IMR-90 (cell line): Measurements from ENCODE around the gene TMEM239. TPM values are rescaled to one million over a fixed set of nuclear protein-coding genes. Genes with fewer than 3 reads are reported as not detected.

Experiments
- ATAC-seq: fragments of 200-7000 bp; cut with Tn5 transposase; 2 replicates; pipeline ENCODE4 v1.9.1; 2020; ENCODE audit warnings: low read depth, mild to moderate bottlenecking, moderate library complexity
- BruUV-seq: library from RNA; stranded (reverse); fragments of 400-500 nt; replicated peaks from 2 replicates; lab custom pipeline; 2021; lab: Mats Ljungman, UMichigan
- CTCF ChIA-PET: fragments of 300-600 bp; formaldehyde crosslinking; extraction: SDS; loops from one replicate; lab custom pipeline; 2021; ENCODE audit warnings: antibody characterized with exemption; lab: Yijun Ruan, JAX
- POLR2A ChIA-PET: fragments of 300-600 bp; sonication (Branson Sonifier 250); formaldehyde crosslinking; loops from one replicate; lab custom pipeline; 2022; ENCODE audit warnings: antibody characterized with exemption; ENCODE audit not compliant: unreplicated experiment; lab: Charles Lee
- DNase-seq: peaks from one replicate; pipeline ENCODE4 v3.0.0; 2013
- H2AFZ ChIP-seq: replicated peaks from 2 replicates; pipeline ENCODE3; 2013; ENCODE audit warnings: low read length, mild to moderate bottlenecking; ENCODE audit not compliant: poor library complexity
- H2AK5ac ChIP-seq: 2 replicates; pipeline ENCODE4 v1.6.1; 2013; ENCODE audit warnings: low read depth, low read length, inconsistent platforms
- H2AK9ac ChIP-seq: replicated peaks from 2 replicates; pipeline ENCODE3; 2013; ENCODE audit warnings: mild to moderate bottlenecking, low read depth, low read length, moderate library complexity; ENCODE audit not compliant: poor library complexity
- H2BK120ac ChIP-seq: 2 replicates; pipeline ENCODE4 v1.6.1; 2013; ENCODE audit warnings: low read depth, low read length, inconsistent platforms
- H2BK15ac ChIP-seq: 3 replicates; pipeline ENCODE4 v1.6.1; 2013; ENCODE audit warnings: low read depth, low read length, inconsistent platforms
- H2BK20ac ChIP-seq: 2 replicates; pipeline ENCODE4 v1.6.1; 2013; ENCODE audit warnings: low read depth, mild to moderate bottlenecking, inconsistent platforms, low read length, moderate library complexity
- H2BK5ac ChIP-seq: 2 replicates; pipeline ENCODE4 v1.6.1; 2013; ENCODE audit warnings: mild to moderate bottlenecking, low read depth, low read length, inconsistent platforms; ENCODE audit not compliant: poor library complexity, severe bottlenecking
- H3K14ac ChIP-seq: replicated peaks from 2 replicates; pipeline ENCODE4 v1.6.1; 2013; ENCODE audit warnings: low read depth, low read length, inconsistent platforms
- H3K18ac ChIP-seq: 2 replicates; pipeline ENCODE4 v1.6.1; 2013; ENCODE audit warnings: low read depth, low read length, control low read depth
- H3K23ac ChIP-seq: 2 replicates; pipeline ENCODE4 v1.6.1; 2013; ENCODE audit warnings: low read depth, low read length, inconsistent platforms
- H3K27ac ChIP-seq: 2 replicates; pipeline ENCODE4 v1.5.1; 2013; ENCODE audit warnings: mild to moderate bottlenecking, control low read depth, low read length; ENCODE audit not compliant: insufficient read depth
- H3K27me3 ChIP-seq: 2 replicates; pipeline ENCODE4 v1.6.1; 2013; ENCODE audit warnings: low read length; ENCODE audit not compliant: control insufficient read depth, insufficient read depth
- H3K36me3 ChIP-seq: 2 replicates; pipeline ENCODE4 v1.6.1; 2013; ENCODE audit warnings: low read length, mixed read lengths; ENCODE audit not compliant: control insufficient read depth, insufficient read depth
- H3K4ac ChIP-seq: 2 replicates; pipeline ENCODE4 v1.6.1; 2013; ENCODE audit warnings: low read depth, low read length, inconsistent platforms
- H3K4me1 ChIP-seq: 2 replicates; pipeline ENCODE4 v1.6.1; 2013; ENCODE audit warnings: low read length, mixed read lengths; ENCODE audit not compliant: control insufficient read depth, insufficient read depth
- H3K4me2 ChIP-seq: 2 replicates; pipeline ENCODE4 v1.6.1; 2013; ENCODE audit warnings: low read depth, mild to moderate bottlenecking, control low read depth, low read length, moderate library complexity
- H3K4me3 ChIP-seq: 2 replicates; pipeline ENCODE4 v1.5.1; 2013; ENCODE audit warnings: low read depth, mild to moderate bottlenecking, control low read depth, low read length, moderate library complexity; ENCODE audit not compliant: insufficient read depth
- H3K56ac ChIP-seq: 2 replicates; pipeline ENCODE4 v1.6.1; 2013; ENCODE audit warnings: low read length, inconsistent platforms; ENCODE audit not compliant: insufficient read depth; ENCODE audit errors: extremely low read depth
- H3K79me1 ChIP-seq, 2 experiments: 2 replicates each; pipeline ENCODE4 v1.6.1; 2013; ENCODE audit warnings: low read length in 2 of 2, inconsistent platforms in 1 of 2, low read depth in 1 of 2
- H3K9ac ChIP-seq: 2 replicates; pipeline ENCODE4 v1.6.1; 2013; ENCODE audit warnings: low read depth, low read length, control low read depth
- H3K9me1 ChIP-seq: 2 replicates; pipeline ENCODE4 v1.6.1; 2013; ENCODE audit warnings: low read length, inconsistent platforms; ENCODE audit not compliant: insufficient read depth
- H3K9me3 ChIP-seq: 2 replicates; pipeline ENCODE4 v1.6.1; 2013; ENCODE audit warnings: low read length; ENCODE audit not compliant: control insufficient read depth, insufficient read depth
- H4K20me1 ChIP-seq: 2 replicates; pipeline ENCODE4 v1.6.1; 2013; ENCODE audit warnings: low read length, inconsistent platforms; ENCODE audit not compliant: insufficient read depth
- H4K5ac ChIP-seq: 2 replicates; pipeline ENCODE4 v1.6.1; 2013; ENCODE audit warnings: mild to moderate bottlenecking, low read depth, low read length, control low read depth
- H4K8ac ChIP-seq, 2 experiments: 2 replicates each; pipeline ENCODE4 v1.6.1; 2013; ENCODE audit warnings: low read depth in 2 of 2, low read length in 2 of 2, control low read depth in 1 of 2, inconsistent platforms in 1 of 2
- H4K91ac ChIP-seq: 2 replicates; pipeline ENCODE4 v1.6.1; 2013; ENCODE audit warnings: low read depth, low read length, inconsistent platforms; ENCODE audit not compliant: insufficient read depth
- BHLHE40 ChIP-seq: fragments of 150-350 bp; IDR thresholded peaks from 2 replicates; pipeline ENCODE4 v1.6.1; 2016; ENCODE audit warnings: mild to moderate bottlenecking, low read depth, low read length
- CEBPB ChIP-seq: IDR thresholded peaks from 2 replicates; pipeline ENCODE4 v1.6.1; 2012; ENCODE audit warnings: low read depth, low read length, improper control_type of control experiment
- CHD1 ChIP-seq: IDR thresholded peaks from 2 replicates; pipeline ENCODE4 v1.6.1; 2012; ENCODE audit warnings: low read depth, low read length, improper control_type of control experiment
- FOS ChIP-seq: fragments of 150-350 bp; IDR thresholded peaks from 2 replicates; pipeline ENCODE4 v1.6.1; 2016; ENCODE audit warnings: low read depth, low read length
- MAFK ChIP-seq: IDR thresholded peaks from 2 replicates; pipeline ENCODE4 v1.6.1; 2012; ENCODE audit warnings: low read depth, low read length, improper control_type of control experiment
- MAZ ChIP-seq: IDR thresholded peaks from 2 replicates; pipeline ENCODE4 v1.6.1; 2012; ENCODE audit warnings: low read depth, mild to moderate bottlenecking, low read length, improper control_type of control experiment, moderate library complexity, borderline replicate concordance
- MXI1 ChIP-seq: IDR thresholded peaks from 2 replicates; pipeline ENCODE4 v1.6.1; 2012; ENCODE audit warnings: low read depth, mild to moderate bottlenecking, low read length, moderate library complexity, borderline replicate concordance
- NFE2L2 ChIP-seq: fragments of 150-350 bp; IDR thresholded peaks from 2 replicates; pipeline ENCODE4 v1.6.1; 2016; ENCODE audit warnings: low read depth, mild to moderate bottlenecking, low read length
- POLR2A ChIP-seq: IDR thresholded peaks from 2 replicates; pipeline ENCODE4 v1.6.1; 2012; ENCODE audit warnings: mild to moderate bottlenecking, low read depth, low read length
- RAD21 ChIP-seq: IDR thresholded peaks from 2 replicates; pipeline ENCODE4 v1.6.1; 2012; ENCODE audit warnings: low read length, improper control_type of control experiment
- RCOR1 ChIP-seq: IDR thresholded peaks from 2 replicates; pipeline ENCODE4 v1.6.1; 2012; ENCODE audit warnings: mild to moderate bottlenecking, low read length, improper control_type of control experiment; ENCODE audit not compliant: insufficient replicate concordance
- RFX5 ChIP-seq: IDR thresholded peaks from 2 replicates; pipeline ENCODE4 v1.8.0; 2012; ENCODE audit warnings: low read depth, mild to moderate bottlenecking, low read length, moderate library complexity
- SMC3 ChIP-seq: fragments of 150-350 bp; IDR thresholded peaks from 2 replicates; pipeline ENCODE4 v1.6.1; 2016; ENCODE audit warnings: low read depth, mild to moderate bottlenecking, antibody characterized with exemption, low read length, moderate library complexity
- WGBS, 2 experiments: methylation state at CpG; one replicate each; pipeline versions ENCODE4 v1.1.5 to v1.1.7; 2013; ENCODE audit warnings: missing lambda C conversion rate in 2 of 2; ENCODE audit not compliant: insufficient read length in 1 of 2; ENCODE audit errors: extremely low coverage in 2 of 2; 5-methylcytosine and 5-hydroxymethylcytosine counted together
- dilution Hi-C: fragments of 300-500 bp; cut with HindIII; formaldehyde crosslinking; loops from one replicate; pipeline ENCODE4 v1.14.3; 2018; ENCODE audit warnings: low sequenced_read_pairs; ENCODE audit not compliant: unreplicated experiment
- in situ Hi-C: fragments of 300-500 bp; cut with MboI; formaldehyde crosslinking; loops from 3 replicates; pipeline ENCODE4 v1.14.3; 2019; ENCODE audit warnings: low sequenced_read_pairs, inconsistent platforms, mixed read lengths
- intact Hi-C: fragments of 100-400 bp; cut with micrococcal nuclease; formaldehyde crosslinking; loops from 2 replicates; pipeline ENCODE4 v1.10.0; 2022
- polyA plus RNA-seq, 3 experiments: library from polyadenylated mRNA; depleted of rRNA; stranded (reverse); fragments of >200 nt; gene quantifications; 2 replicates each; pipeline ENCODE4 v1.2.3, GENCODE V29; 2012; ENCODE audit warnings: low replicate concordance in 1 of 3
- total RNA-seq: library from RNA; depleted of rRNA; stranded (reverse); fragments of >200 nt; gene quantifications from 2 replicates; pipeline ENCODE4 v1.2.3, GENCODE V29; 2012
- TF ChIP-seq, protein P1 (sequence below): conservative IDR thresholded peaks from 2 replicates; pipeline ENCODE4 v1.5.1; 2012; ENCODE audit warnings: mild to moderate bottlenecking, low read depth, low read length, improper control_type of control experiment
- TF ChIP-seq, protein P2 (sequence below): fragments of 150-350 bp; IDR thresholded peaks from 2 replicates; pipeline ENCODE4 v1.6.1; 2017; ENCODE audit warnings: mild to moderate bottlenecking, antibody characterized with exemption, low read length, low read depth

TMEM239 gene
- total and polyA plus RNA-seq, 2 of the 4 experiments (the other 2 are of a cell fraction): 0.32 TPM; not detected in 1

DNA sequence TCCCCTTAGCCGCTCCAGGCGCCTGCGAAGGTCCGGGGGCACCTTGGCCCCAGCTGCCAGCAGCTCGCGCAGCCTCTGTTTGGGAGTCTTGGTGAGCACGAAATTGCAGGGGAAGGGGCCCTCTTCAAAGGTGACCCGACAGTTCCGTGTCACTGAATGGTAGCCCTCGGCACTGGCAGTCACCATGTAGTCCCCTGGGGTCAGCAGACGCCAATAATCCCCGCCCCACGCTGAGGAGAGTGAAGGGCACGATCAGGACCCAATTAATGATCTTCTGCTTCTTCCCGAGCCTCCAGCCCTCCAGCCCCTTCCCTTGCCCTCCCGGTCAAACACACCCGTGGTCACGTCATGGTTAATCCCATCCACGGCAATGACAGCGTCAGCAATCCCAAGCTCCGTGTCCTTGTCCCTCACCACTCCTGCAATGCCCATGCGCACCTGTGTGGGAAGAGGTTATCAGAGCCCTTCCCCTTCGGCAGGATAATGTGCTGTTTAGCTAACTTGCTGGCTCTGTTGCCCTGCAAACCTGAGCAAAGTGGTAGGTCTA lies 21.9 kb upstream of the TMEM239 start:
- H3K27me3 ChIP-seq: peaks cover 27% of the 10 kb centered on the region
- no peak overlapping the region for H2BK5ac ChIP-seq
- no peak overlapping the region for H3K4me3 ChIP-seq
- H3K4me2 ChIP-seq: no peak overlapping the region
- H4K5ac ChIP-seq: no peak overlapping the region
- H2BK120ac ChIP-seq: no peak overlapping the region
- H2BK20ac ChIP-seq: no peak overlapping the region
- intact Hi-C loops (no loop called here), in situ Hi-C loops (no loop called here), dilution Hi-C loops (no loop called here)
- no peaks in the 10 kb centered on the region for H3K9me3 ChIP-seq
- no peak overlapping the region for H3K9ac ChIP-seq
- ChIA-PET CTCF (no interaction called here), POLR2A (no interaction called here)
- H3K4me1 ChIP-seq: no peaks in the 10 kb centered on the region
- no TSS peak for BruUV-seq
- H3K14ac ChIP-seq: no peak overlapping the region
- H3K23ac ChIP-seq: no peak overlapping the region
- H3K4ac ChIP-seq: no peak overlapping the region
- H2AK5ac ChIP-seq: no peak overlapping the region
- H2BK15ac ChIP-seq: no peak overlapping the region
- ATAC-seq (no peak), DNase-seq (no peak)
- no peak overlapping the region for H3K18ac ChIP-seq
- H4K8ac ChIP-seq: no peak overlapping the region
- 85% methylated on average over 12 of the region's 23 CpGs; no CpG with 5 or more reads in 1 of the 2 experiments for WGBS, 2 experiments
- H3K9me1 ChIP-seq: no peaks in the 10 kb centered on the region
- H3K27ac ChIP-seq: no peak overlapping the region
- H2AFZ ChIP-seq: no peak overlapping the region
- H3K56ac ChIP-seq: no peak overlapping the region
- H4K91ac ChIP-seq: no peak overlapping the region
- no peaks in the 10 kb centered on the region for H4K20me1 ChIP-seq
- H3K36me3 ChIP-seq: no peaks in the 10 kb centered on the region; the same call in 1 of the 2 replicates
- no peaks in the 10 kb centered on the region for H3K79me1 ChIP-seq
- TF ChIP-seq NFE2L2 (no peak), SMC3 (no peak), RCOR1 (no peak), POLR2A (no peak), MAFK (no peak), MXI1 (no peak), CEBPB (no peak), RAD21 (no peak), FOS (no peak), MAZ (no peak), RFX5 (no peak), BHLHE40 (no peak), CHD1 (no peak)
- TF ChIP-seq, protein P1, sequence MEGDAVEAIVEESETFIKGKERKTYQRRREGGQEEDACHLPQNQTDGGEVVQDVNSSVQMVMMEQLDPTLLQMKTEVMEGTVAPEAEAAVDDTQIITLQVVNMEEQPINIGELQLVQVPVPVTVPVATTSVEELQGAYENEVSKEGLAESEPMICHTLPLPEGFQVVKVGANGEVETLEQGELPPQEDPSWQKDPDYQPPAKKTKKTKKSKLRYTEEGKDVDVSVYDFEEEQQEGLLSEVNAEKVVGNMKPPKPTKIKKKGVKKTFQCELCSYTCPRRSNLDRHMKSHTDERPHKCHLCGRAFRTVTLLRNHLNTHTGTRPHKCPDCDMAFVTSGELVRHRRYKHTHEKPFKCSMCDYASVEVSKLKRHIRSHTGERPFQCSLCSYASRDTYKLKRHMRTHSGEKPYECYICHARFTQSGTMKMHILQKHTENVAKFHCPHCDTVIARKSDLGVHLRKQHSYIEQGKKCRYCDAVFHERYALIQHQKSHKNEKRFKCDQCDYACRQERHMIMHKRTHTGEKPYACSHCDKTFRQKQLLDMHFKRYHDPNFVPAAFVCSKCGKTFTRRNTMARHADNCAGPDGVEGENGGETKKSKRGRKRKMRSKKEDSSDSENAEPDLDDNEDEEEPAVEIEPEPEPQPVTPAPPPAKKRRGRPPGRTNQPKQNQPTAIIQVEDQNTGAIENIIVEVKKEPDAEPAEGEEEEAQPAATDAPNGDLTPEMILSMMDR: no peak
- TF ChIP-seq, protein P2, sequence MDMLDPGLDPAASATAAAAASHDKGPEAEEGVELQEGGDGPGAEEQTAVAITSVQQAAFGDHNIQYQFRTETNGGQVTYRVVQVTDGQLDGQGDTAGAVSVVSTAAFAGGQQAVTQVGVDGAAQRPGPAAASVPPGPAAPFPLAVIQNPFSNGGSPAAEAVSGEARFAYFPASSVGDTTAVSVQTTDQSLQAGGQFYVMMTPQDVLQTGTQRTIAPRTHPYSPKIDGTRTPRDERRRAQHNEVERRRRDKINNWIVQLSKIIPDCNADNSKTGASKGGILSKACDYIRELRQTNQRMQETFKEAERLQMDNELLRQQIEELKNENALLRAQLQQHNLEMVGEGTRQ: no peak
- no peak overlapping the region for H2AK9ac ChIP-seq
